BLaER1 treated with 17β-estradiol and CSF1 and Interleukin-3, amounts not matched to agents 10 nM and 100 nM (cell line): ENCODE measurements around the gene SSH2.
A peak's percentile ranks its signal among the peaks of the same experiment; 100 is the strongest.
"Not testable (repeated sequence)": the region's sequence is repeated elsewhere in the genome, so short reads cannot be mapped to it uniquely, and the experiment has no call there.

Experiments used
- H3K27ac ChIP-seq, 11 experiments: shearing (Covaris generic); formaldehyde crosslinking; 2 replicates each; pipeline ENCODE4 v1.8.1; 2022
- H3K27me3 ChIP-seq, 11 experiments: shearing (Covaris generic); formaldehyde crosslinking; 2 replicates each; pipeline ENCODE4 v1.8.1; 2022
- H3K36me3 ChIP-seq, 11 experiments: shearing (Covaris generic); formaldehyde crosslinking; 2 replicates each; pipeline ENCODE4 v1.8.1; 2022
- H3K4me1 ChIP-seq, 10 experiments: shearing (Covaris generic); formaldehyde crosslinking; 2 replicates each; pipeline ENCODE4 v1.8.1; 2022
- H3K4me2 ChIP-seq, 11 experiments: shearing (Covaris generic); formaldehyde crosslinking; 2 replicates each; pipeline ENCODE4 v1.8.1; 2022
- H3K4me3 ChIP-seq, 10 experiments: shearing (Covaris generic); formaldehyde crosslinking; 2 replicates each; pipeline ENCODE4 v1.8.1; 2022
- H3K9ac ChIP-seq, 11 experiments: shearing (Covaris generic); formaldehyde crosslinking; 2 replicates each; pipeline ENCODE4 v1.8.1; 2022
- H3K9me3 ChIP-seq, 11 experiments: shearing (Covaris generic); formaldehyde crosslinking; replicated peaks in 1 of 11; 2 replicates each; pipeline ENCODE4 v1.8.1; 2022
- H4K20me1 ChIP-seq, 11 experiments: shearing (Covaris generic); formaldehyde crosslinking; 2 replicates each; pipeline ENCODE4 v1.8.1; 2022
- Cebpa-rat ChIP-seq, 11 experiments: shearing (Covaris generic); IDR thresholded peaks; 2 replicates each; pipeline ENCODE4 v1.8.1; 2022

The SSH2 gene

DNA sequence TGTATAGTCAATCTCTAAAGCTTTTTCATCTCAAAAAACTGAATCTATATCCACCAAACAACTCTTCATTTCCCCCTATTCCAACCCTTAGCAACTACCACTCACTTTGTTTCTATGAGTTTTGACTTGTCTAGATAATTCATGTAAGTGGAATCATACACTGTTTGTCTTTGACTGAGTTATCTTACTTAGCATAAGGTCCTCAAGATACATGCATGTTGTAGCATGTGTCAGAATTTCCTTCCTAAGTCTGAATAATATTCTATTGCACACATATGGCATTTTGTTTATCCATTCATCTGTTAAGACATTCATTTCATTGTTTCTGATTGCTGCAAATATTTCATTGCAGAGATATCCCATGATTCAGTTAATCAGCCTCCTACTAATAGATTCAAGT is 72.2 kb downstream of the SSH2 start:
- H3K4me3 ChIP-seq: no peak overlapping the region
- peaks cover 0 to 15% (median 0%) of the 10 kb centered on the region in 11 experiments; a peak in 1 of 22 replicates for H4K20me1 ChIP-seq
- H3K27me3 ChIP-seq: no peaks in the 10 kb centered on the region
- H3K4me1 ChIP-seq: peaks cover 0 to 19% (median 15%) of the 10 kb centered on the region in 10 experiments; a peak in 13 of 20 replicates
- TF ChIP-seq Cebpa-rat (IDR thresholded peaks at IDR 0.05): no peak
- H3K9me3 ChIP-seq: peaks cover 32 to 67% (median 64%) of the 10 kb centered on the region in 11 experiments
- H3K27ac ChIP-seq: no peak overlapping the region
- H3K36me3 ChIP-seq: peaks cover 0 to 81% (median 56%) of the 10 kb centered on the region in 11 experiments; a peak in 20 of 22 replicates
- no peak overlapping the region for H3K4me2 ChIP-seq
- H3K9ac ChIP-seq: no peak overlapping the region

DNA sequence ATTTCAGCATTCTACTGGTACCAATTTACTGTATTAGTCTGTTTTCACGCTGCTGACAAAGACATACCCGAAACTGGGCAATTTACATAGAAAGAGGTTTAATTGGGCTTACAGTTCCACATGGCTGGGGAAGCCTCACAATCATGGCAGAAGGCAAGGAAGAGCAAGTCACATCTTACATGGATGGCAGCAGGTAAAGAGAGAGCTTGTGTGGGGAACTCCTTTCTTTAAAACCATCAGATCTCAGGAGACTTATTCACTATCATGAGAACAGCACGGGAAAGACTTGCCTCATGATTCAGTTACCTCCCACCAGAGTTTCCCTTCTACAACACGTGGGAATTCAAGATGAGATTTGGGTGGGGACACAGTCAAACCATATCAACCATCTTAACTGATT is 72.9 kb downstream of the SSH2 start:
- Histone ChIP-seq H3K4me1 (peaks cover 0 to 19% (median 15%) of the 10 kb centered on the region in 10 experiments; a peak in 13 of 20 replicates), H3K36me3 (peaks cover 0 to 76% (median 55%) of the 10 kb centered on the region in 11 experiments; a peak in 20 of 22 replicates), H3K9me3 (peaks cover 32 to 60% (median 58%) of the 10 kb centered on the region in 11 experiments)
- not testable (repeated sequence) for H3K4me3 ChIP-seq, H3K27me3 ChIP-seq, H4K20me1 ChIP-seq, H3K27ac ChIP-seq, H3K4me2 ChIP-seq, H3K9ac ChIP-seq

DNA sequence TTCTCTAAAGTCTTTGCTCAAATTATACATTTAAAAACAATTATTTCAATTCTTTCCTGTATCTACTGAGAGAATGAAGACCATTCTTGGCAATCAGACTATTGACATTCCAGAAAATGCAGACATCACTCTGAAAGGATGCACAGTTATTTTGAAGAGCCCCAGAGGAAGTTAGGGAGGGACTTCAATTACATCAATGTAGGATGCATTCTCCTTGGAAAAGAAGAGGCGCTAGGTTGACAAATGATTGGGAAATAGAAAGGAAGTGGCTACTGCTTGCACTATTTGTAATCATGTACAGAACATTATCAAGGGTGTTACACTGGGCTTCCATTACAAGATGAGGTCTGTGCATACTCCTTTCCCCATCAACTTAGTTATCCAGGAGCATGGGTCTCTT is 74.3 kb downstream of the SSH2 start:
- no peaks in the 10 kb centered on the region for H3K27me3 ChIP-seq

DNA sequence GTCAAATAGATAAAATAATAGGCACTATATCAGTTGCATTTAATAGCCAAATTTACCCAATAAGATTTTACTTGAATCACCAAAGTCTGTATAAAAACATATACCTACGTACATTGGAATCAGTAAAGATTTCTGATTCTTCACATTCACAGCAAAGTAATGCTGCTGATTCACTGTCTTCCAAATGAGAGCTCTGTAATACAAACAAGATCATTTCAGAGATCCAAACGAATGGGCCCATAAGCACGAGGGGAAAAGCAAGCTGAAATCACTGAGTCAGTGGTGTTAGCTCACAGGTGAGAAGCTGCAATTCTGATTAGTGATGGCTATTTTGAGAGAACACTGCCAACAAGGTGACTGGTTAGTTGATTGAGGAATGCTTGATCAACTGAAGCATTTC is 81.3 kb downstream of the SSH2 start:
- H3K36me3 ChIP-seq: peaks cover 5 to 59% (median 35%) of the 10 kb centered on the region in 11 experiments
- H3K4me3 ChIP-seq: no peak overlapping the region
- no peak for TF ChIP-seq Cebpa-rat (IDR thresholded peaks at IDR 0.05)
- peaks cover 0 to 46% (median 17%) of the 10 kb centered on the region in 10 experiments; a peak in 16 of 20 replicates for H3K4me1 ChIP-seq
- peaks cover 0 to 8% (median 0%) of the 10 kb centered on the region in 11 experiments; a peak in 1 of 22 replicates for H4K20me1 ChIP-seq
- peaks cover 0 to 5% (median 0%) of the 10 kb centered on the region in 11 experiments; a peak in 3 of 22 replicates for H3K9me3 ChIP-seq
- H3K4me2 ChIP-seq: peak overlapping the region in 3 of 11 experiments; percentile 43 to 76 (median 74); a peak in 5 of 22 replicates
- peak overlapping the region in 2 of 11 experiments; percentile 73 to 77; a peak in 3 of 22 replicates for H3K27ac ChIP-seq
- H3K27me3 ChIP-seq: no peaks in the 10 kb centered on the region
- H3K9ac ChIP-seq: no peak overlapping the region

More for the DNA sequence above, 74.3 kb downstream of the SSH2 start:
- H3K4me3 ChIP-seq: no peak overlapping the region
- peak overlapping the region in 6 of 11 experiments; percentile 0 to 36 (median 16); a peak in 5 of 22 replicates for H3K4me2 ChIP-seq
- peaks cover 32 to 46% (median 44%) of the 10 kb centered on the region in 11 experiments for H3K9me3 ChIP-seq
- H3K36me3 ChIP-seq: peaks cover 0 to 62% (median 41%) of the 10 kb centered on the region in 11 experiments; a peak in 20 of 22 replicates
- H3K4me1 ChIP-seq: peaks cover 0 to 29% (median 20%) of the 10 kb centered on the region in 10 experiments; a peak in 17 of 20 replicates
- H3K27ac ChIP-seq: no peak overlapping the region
- peaks cover 0 to 9% (median 0%) of the 10 kb centered on the region in 11 experiments; a peak in 1 of 22 replicates for H4K20me1 ChIP-seq
- H3K9ac ChIP-seq: no peak overlapping the region
- no peak for TF ChIP-seq Cebpa-rat (IDR thresholded peaks at IDR 0.05)

DNA sequence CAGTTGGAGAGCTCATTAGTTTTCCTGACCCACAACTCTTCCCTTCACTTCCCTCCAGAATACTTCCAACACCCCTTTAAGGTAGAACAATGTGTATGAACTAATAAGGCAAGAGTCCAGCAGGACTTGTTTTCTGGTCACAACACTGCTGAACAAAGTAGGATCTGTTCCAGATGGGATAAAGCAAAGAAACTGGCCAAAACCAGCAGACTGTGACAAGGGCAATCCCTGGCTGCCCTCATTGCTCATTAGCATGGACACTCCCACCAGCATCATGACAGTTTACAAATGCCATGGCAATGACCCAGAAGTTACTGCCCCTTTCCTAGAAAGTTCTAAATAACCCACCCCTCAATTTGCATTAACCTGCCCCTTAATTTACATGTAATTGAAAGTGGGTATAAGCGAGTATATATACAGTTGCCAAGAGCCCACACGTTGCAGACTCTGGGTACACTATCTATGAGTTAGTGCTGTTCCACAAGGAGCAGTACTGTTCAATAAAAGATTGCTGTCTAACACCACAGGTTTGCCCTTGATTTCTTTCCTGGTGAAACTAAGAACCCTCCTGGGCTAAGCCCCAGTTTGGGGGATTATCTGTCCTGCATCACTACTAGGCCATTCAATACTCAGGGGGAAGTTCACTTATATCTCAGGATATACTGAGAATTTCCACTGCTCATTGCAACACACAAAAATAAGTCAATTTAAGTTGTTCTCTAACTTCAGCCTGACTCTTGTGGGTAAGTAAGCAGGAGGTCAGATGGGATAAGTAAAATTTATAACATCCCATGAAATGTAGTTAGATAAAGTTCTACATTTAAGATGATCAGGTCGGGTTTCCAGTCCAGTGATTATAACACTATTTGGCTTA is 82.3 kb downstream of the SSH2 start:
- Histone ChIP-seq H4K20me1 (peaks cover 0 to 8% (median 0%) of the 10 kb centered on the region in 11 experiments; a peak in 1 of 22 replicates), H3K4me3 (no peak overlapping the region), H3K9me3 (no peaks in the 10 kb centered on the region), H3K27me3 (no peaks in the 10 kb centered on the region), H3K4me1 (peaks cover 0 to 46% (median 17%) of the 10 kb centered on the region in 10 experiments; a peak in 16 of 20 replicates), H3K4me2 (no peak overlapping the region), H3K27ac (no peak overlapping the region), H3K36me3 (peaks cover 5 to 51% (median 30%) of the 10 kb centered on the region in 11 experiments), H3K9ac (no peak overlapping the region)
- no peak for TF ChIP-seq Cebpa-rat (IDR thresholded peaks at IDR 0.05)

DNA sequence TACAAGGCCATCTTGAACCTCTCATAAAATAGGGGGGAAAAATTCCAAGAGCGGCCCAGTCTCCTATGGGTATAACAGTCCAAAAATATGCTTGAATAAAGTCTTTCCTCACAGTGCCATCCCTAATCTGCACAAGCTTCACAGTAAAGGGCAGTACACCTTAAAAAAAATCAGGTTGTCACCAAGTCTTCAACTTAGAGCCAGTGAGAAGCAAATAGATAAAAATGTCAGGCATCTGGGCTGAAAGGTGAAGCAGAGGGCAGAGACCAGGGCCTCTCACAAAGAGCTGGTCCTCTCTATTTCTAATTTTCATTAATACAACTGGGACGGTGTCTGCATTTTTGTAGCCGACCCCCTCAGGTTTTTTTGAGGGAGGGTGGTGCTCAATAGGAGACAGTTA is 82.9 kb downstream of the SSH2 start:
- H4K20me1 ChIP-seq: peaks cover 0 to 8% (median 0%) of the 10 kb centered on the region in 11 experiments; a peak in 1 of 22 replicates
- no peak for TF ChIP-seq Cebpa-rat (IDR thresholded peaks at IDR 0.05)
- H3K27ac ChIP-seq: no peak overlapping the region
- H3K36me3 ChIP-seq: peaks cover 5 to 52% (median 30%) of the 10 kb centered on the region in 11 experiments
- H3K9ac ChIP-seq: no peak overlapping the region
- peaks cover 0 to 46% (median 17%) of the 10 kb centered on the region in 10 experiments; a peak in 16 of 20 replicates for H3K4me1 ChIP-seq
- no peaks in the 10 kb centered on the region for H3K27me3 ChIP-seq
- H3K9me3 ChIP-seq: no peaks in the 10 kb centered on the region
- no peak overlapping the region for H3K4me3 ChIP-seq
- no peak overlapping the region for H3K4me2 ChIP-seq

DNA sequence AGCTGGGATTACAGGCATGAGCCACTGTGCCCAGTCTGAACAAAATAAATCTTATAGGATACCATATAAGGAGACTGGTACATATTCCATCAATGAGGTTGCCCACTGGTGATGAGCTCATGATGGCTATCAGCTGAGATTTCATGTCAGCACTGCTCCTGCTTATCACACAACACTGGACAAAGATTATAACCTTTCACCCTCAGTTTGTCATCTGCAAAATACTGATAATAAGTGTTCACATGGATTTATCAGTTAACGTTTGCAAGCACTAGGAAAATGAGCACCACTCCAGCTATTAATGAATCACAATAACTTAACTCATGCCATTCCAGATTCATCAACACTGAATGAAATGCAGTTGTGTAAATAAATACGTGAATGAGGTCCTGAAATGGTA is 83.7 kb downstream of the SSH2 start:
- Histone ChIP-seq H3K36me3 (peaks cover 5 to 57% (median 30%) of the 10 kb centered on the region in 11 experiments), H3K9me3 (no peaks in the 10 kb centered on the region), H3K4me2 (no peak overlapping the region), H3K4me3 (no peak overlapping the region), H4K20me1 (peaks cover 0 to 8% (median 0%) of the 10 kb centered on the region in 11 experiments; a peak in 1 of 22 replicates), H3K27ac (no peak overlapping the region), H3K9ac (no peak overlapping the region), H3K4me1 (peaks cover 0 to 42% (median 16%) of the 10 kb centered on the region in 10 experiments; a peak in 16 of 20 replicates), H3K27me3 (no peaks in the 10 kb centered on the region)
- TF ChIP-seq Cebpa-rat (IDR thresholded peaks at IDR 0.05): no peak

DNA sequence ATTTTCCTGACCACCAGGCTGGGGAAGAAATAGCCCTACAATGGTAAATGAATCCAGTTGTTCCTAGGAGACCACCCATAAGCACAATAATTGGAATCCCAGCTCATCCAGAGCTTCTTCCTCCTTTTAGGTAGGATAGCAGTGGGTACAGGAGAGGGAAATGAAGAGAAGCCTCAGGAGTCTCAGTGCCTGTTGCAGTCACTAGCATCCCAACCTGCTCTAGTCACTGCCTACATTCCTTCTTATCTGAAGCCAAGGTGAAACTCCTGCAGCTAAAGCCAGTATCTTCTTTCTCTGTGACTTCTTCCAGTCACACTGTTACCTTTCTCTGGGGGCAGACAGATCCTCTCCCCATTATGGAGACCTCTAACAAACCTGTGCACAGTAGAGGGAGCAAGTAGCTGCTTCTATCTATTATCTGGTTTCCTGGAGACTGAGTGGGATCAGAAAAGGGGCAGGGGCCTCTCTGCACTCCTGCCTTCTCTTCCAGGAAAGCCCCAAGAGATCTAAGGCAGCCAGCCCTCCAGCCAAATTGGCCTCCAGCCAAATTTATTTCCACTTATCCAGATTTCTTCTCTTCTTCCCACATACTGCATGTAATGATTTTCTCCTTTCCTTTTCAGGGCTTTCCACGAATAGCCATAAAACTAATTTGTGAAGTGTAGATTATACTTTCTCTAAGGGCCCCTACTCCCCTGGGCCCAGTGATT is 85.5 kb downstream of the SSH2 start:
- Histone ChIP-seq H3K4me3 (no peak overlapping the region), H3K9me3 (peaks cover 0 to 4% (median 0%) of the 10 kb centered on the region in 11 experiments; a peak in 1 of 22 replicates), H3K27ac (no peak overlapping the region), H3K9ac (no peak overlapping the region), H3K4me2 (no peak overlapping the region), H4K20me1 (peaks cover 0 to 8% (median 0%) of the 10 kb centered on the region in 11 experiments; a peak in 1 of 22 replicates), H3K36me3 (peaks cover 5 to 72% (median 43%) of the 10 kb centered on the region in 11 experiments), H3K27me3 (no peaks in the 10 kb centered on the region), H3K4me1 (peaks cover 0 to 25% (median 3%) of the 10 kb centered on the region in 10 experiments; a peak in 12 of 20 replicates)
- no peak for TF ChIP-seq Cebpa-rat (IDR thresholded peaks at IDR 0.05)
